IMR-90 (cell line): Measurements from ENCODE around the gene MPPED1. TPM values are rescaled to one million over a fixed set of nuclear protein-coding genes. Genes with fewer than 3 reads are reported as not detected.

ENCODE experiments used
- ATAC-seq: fragments of 200-7000 bp; cut with Tn5 transposase; 2 replicates; pipeline ENCODE4 v1.9.1; 2020; ENCODE audit warnings: low read depth, mild to moderate bottlenecking, moderate library complexity
- BruUV-seq: library from RNA; stranded (reverse); fragments of 400-500 nt; replicated peaks from 2 replicates; lab custom pipeline; 2021; lab: Mats Ljungman, UMichigan
- CTCF ChIA-PET: fragments of 300-600 bp; formaldehyde crosslinking; extraction: SDS; loops from one replicate; lab custom pipeline; 2021; ENCODE audit warnings: antibody characterized with exemption; lab: Yijun Ruan, JAX
- POLR2A ChIA-PET: fragments of 300-600 bp; sonication (Branson Sonifier 250); formaldehyde crosslinking; loops from one replicate; lab custom pipeline; 2022; ENCODE audit warnings: antibody characterized with exemption; ENCODE audit not compliant: unreplicated experiment; lab: Charles Lee
- DNase-seq: peaks from one replicate; pipeline ENCODE4 v3.0.0; 2013
- H2AFZ ChIP-seq: replicated peaks from 2 replicates; pipeline ENCODE3; 2013; ENCODE audit warnings: low read length, mild to moderate bottlenecking; ENCODE audit not compliant: poor library complexity
- H2AK5ac ChIP-seq: 2 replicates; pipeline ENCODE4 v1.6.1; 2013; ENCODE audit warnings: low read depth, low read length, inconsistent platforms
- H2AK9ac ChIP-seq: replicated peaks from 2 replicates; pipeline ENCODE3; 2013; ENCODE audit warnings: mild to moderate bottlenecking, low read depth, low read length, moderate library complexity; ENCODE audit not compliant: poor library complexity
- H2BK120ac ChIP-seq: 2 replicates; pipeline ENCODE4 v1.6.1; 2013; ENCODE audit warnings: low read depth, low read length, inconsistent platforms
- H2BK15ac ChIP-seq: 3 replicates; pipeline ENCODE4 v1.6.1; 2013; ENCODE audit warnings: low read depth, low read length, inconsistent platforms
- H2BK20ac ChIP-seq: 2 replicates; pipeline ENCODE4 v1.6.1; 2013; ENCODE audit warnings: low read depth, mild to moderate bottlenecking, inconsistent platforms, low read length, moderate library complexity
- H2BK5ac ChIP-seq: 2 replicates; pipeline ENCODE4 v1.6.1; 2013; ENCODE audit warnings: mild to moderate bottlenecking, low read depth, low read length, inconsistent platforms; ENCODE audit not compliant: poor library complexity, severe bottlenecking
- H3K14ac ChIP-seq: replicated peaks from 2 replicates; pipeline ENCODE4 v1.6.1; 2013; ENCODE audit warnings: low read depth, low read length, inconsistent platforms
- H3K18ac ChIP-seq: 2 replicates; pipeline ENCODE4 v1.6.1; 2013; ENCODE audit warnings: low read depth, low read length, control low read depth
- H3K23ac ChIP-seq: 2 replicates; pipeline ENCODE4 v1.6.1; 2013; ENCODE audit warnings: low read depth, low read length, inconsistent platforms
- H3K27ac ChIP-seq: 2 replicates; pipeline ENCODE4 v1.5.1; 2013; ENCODE audit warnings: mild to moderate bottlenecking, control low read depth, low read length; ENCODE audit not compliant: insufficient read depth
- H3K27me3 ChIP-seq: 2 replicates; pipeline ENCODE4 v1.6.1; 2013; ENCODE audit warnings: low read length; ENCODE audit not compliant: control insufficient read depth, insufficient read depth
- H3K36me3 ChIP-seq: 2 replicates; pipeline ENCODE4 v1.6.1; 2013; ENCODE audit warnings: low read length, mixed read lengths; ENCODE audit not compliant: control insufficient read depth, insufficient read depth
- H3K4ac ChIP-seq: 2 replicates; pipeline ENCODE4 v1.6.1; 2013; ENCODE audit warnings: low read depth, low read length, inconsistent platforms
- H3K4me1 ChIP-seq: 2 replicates; pipeline ENCODE4 v1.6.1; 2013; ENCODE audit warnings: low read length, mixed read lengths; ENCODE audit not compliant: control insufficient read depth, insufficient read depth
- H3K4me2 ChIP-seq: 2 replicates; pipeline ENCODE4 v1.6.1; 2013; ENCODE audit warnings: low read depth, mild to moderate bottlenecking, control low read depth, low read length, moderate library complexity
- H3K4me3 ChIP-seq: 2 replicates; pipeline ENCODE4 v1.5.1; 2013; ENCODE audit warnings: low read depth, mild to moderate bottlenecking, control low read depth, low read length, moderate library complexity; ENCODE audit not compliant: insufficient read depth
- H3K56ac ChIP-seq: 2 replicates; pipeline ENCODE4 v1.6.1; 2013; ENCODE audit warnings: low read length, inconsistent platforms; ENCODE audit not compliant: insufficient read depth; ENCODE audit errors: extremely low read depth
- H3K79me1 ChIP-seq, 2 experiments: 2 replicates each; pipeline ENCODE4 v1.6.1; 2013; ENCODE audit warnings: low read length in 2 of 2, inconsistent platforms in 1 of 2, low read depth in 1 of 2
- H3K9ac ChIP-seq: 2 replicates; pipeline ENCODE4 v1.6.1; 2013; ENCODE audit warnings: low read depth, low read length, control low read depth
- H3K9me1 ChIP-seq: 2 replicates; pipeline ENCODE4 v1.6.1; 2013; ENCODE audit warnings: low read length, inconsistent platforms; ENCODE audit not compliant: insufficient read depth
- H3K9me3 ChIP-seq: 2 replicates; pipeline ENCODE4 v1.6.1; 2013; ENCODE audit warnings: low read length; ENCODE audit not compliant: control insufficient read depth, insufficient read depth
- H4K20me1 ChIP-seq: 2 replicates; pipeline ENCODE4 v1.6.1; 2013; ENCODE audit warnings: low read length, inconsistent platforms; ENCODE audit not compliant: insufficient read depth
- H4K5ac ChIP-seq: 2 replicates; pipeline ENCODE4 v1.6.1; 2013; ENCODE audit warnings: mild to moderate bottlenecking, low read depth, low read length, control low read depth
- H4K8ac ChIP-seq, 2 experiments: 2 replicates each; pipeline ENCODE4 v1.6.1; 2013; ENCODE audit warnings: low read depth in 2 of 2, low read length in 2 of 2, control low read depth in 1 of 2, inconsistent platforms in 1 of 2
- H4K91ac ChIP-seq: 2 replicates; pipeline ENCODE4 v1.6.1; 2013; ENCODE audit warnings: low read depth, low read length, inconsistent platforms; ENCODE audit not compliant: insufficient read depth
- BHLHE40 ChIP-seq: fragments of 150-350 bp; IDR thresholded peaks from 2 replicates; pipeline ENCODE4 v1.6.1; 2016; ENCODE audit warnings: mild to moderate bottlenecking, low read depth, low read length
- CEBPB ChIP-seq: IDR thresholded peaks from 2 replicates; pipeline ENCODE4 v1.6.1; 2012; ENCODE audit warnings: low read depth, low read length, improper control_type of control experiment
- CHD1 ChIP-seq: IDR thresholded peaks from 2 replicates; pipeline ENCODE4 v1.6.1; 2012; ENCODE audit warnings: low read depth, low read length, improper control_type of control experiment
- CTCF ChIP-seq: conservative IDR thresholded peaks from 2 replicates; pipeline ENCODE4 v1.5.1; 2012; ENCODE audit warnings: mild to moderate bottlenecking, low read depth, low read length, improper control_type of control experiment
- ELK1 ChIP-seq: fragments of 150-350 bp; IDR thresholded peaks from 2 replicates; pipeline ENCODE4 v1.6.1; 2016; ENCODE audit warnings: low read depth, mild to moderate bottlenecking, low read length, moderate library complexity, borderline replicate concordance
- FOS ChIP-seq: fragments of 150-350 bp; IDR thresholded peaks from 2 replicates; pipeline ENCODE4 v1.6.1; 2016; ENCODE audit warnings: low read depth, low read length
- MAFK ChIP-seq: IDR thresholded peaks from 2 replicates; pipeline ENCODE4 v1.6.1; 2012; ENCODE audit warnings: low read depth, low read length, improper control_type of control experiment
- MAZ ChIP-seq: IDR thresholded peaks from 2 replicates; pipeline ENCODE4 v1.6.1; 2012; ENCODE audit warnings: low read depth, mild to moderate bottlenecking, low read length, improper control_type of control experiment, moderate library complexity, borderline replicate concordance
- MXI1 ChIP-seq: IDR thresholded peaks from 2 replicates; pipeline ENCODE4 v1.6.1; 2012; ENCODE audit warnings: low read depth, mild to moderate bottlenecking, low read length, moderate library complexity, borderline replicate concordance
- NFE2L2 ChIP-seq: fragments of 150-350 bp; IDR thresholded peaks from 2 replicates; pipeline ENCODE4 v1.6.1; 2016; ENCODE audit warnings: low read depth, mild to moderate bottlenecking, low read length
- POLR2A ChIP-seq: IDR thresholded peaks from 2 replicates; pipeline ENCODE4 v1.6.1; 2012; ENCODE audit warnings: mild to moderate bottlenecking, low read depth, low read length
- RAD21 ChIP-seq: IDR thresholded peaks from 2 replicates; pipeline ENCODE4 v1.6.1; 2012; ENCODE audit warnings: low read length, improper control_type of control experiment
- RCOR1 ChIP-seq: IDR thresholded peaks from 2 replicates; pipeline ENCODE4 v1.6.1; 2012; ENCODE audit warnings: mild to moderate bottlenecking, low read length, improper control_type of control experiment; ENCODE audit not compliant: insufficient replicate concordance
- RFX5 ChIP-seq: IDR thresholded peaks from 2 replicates; pipeline ENCODE4 v1.8.0; 2012; ENCODE audit warnings: low read depth, mild to moderate bottlenecking, low read length, moderate library complexity
- SMC3 ChIP-seq: fragments of 150-350 bp; IDR thresholded peaks from 2 replicates; pipeline ENCODE4 v1.6.1; 2016; ENCODE audit warnings: low read depth, mild to moderate bottlenecking, antibody characterized with exemption, low read length, moderate library complexity
- WGBS, 2 experiments: methylation state at CpG; one replicate each; pipeline versions ENCODE4 v1.1.5 to v1.1.7; 2013; ENCODE audit warnings: missing lambda C conversion rate in 2 of 2; ENCODE audit not compliant: insufficient read length in 1 of 2; ENCODE audit errors: extremely low coverage in 2 of 2; 5-methylcytosine and 5-hydroxymethylcytosine counted together
- dilution Hi-C: fragments of 300-500 bp; cut with HindIII; formaldehyde crosslinking; loops from one replicate; pipeline ENCODE4 v1.14.3; 2018; ENCODE audit warnings: low sequenced_read_pairs; ENCODE audit not compliant: unreplicated experiment
- in situ Hi-C: fragments of 300-500 bp; cut with MboI; formaldehyde crosslinking; loops from 3 replicates; pipeline ENCODE4 v1.14.3; 2019; ENCODE audit warnings: low sequenced_read_pairs, inconsistent platforms, mixed read lengths
- intact Hi-C: fragments of 100-400 bp; cut with micrococcal nuclease; formaldehyde crosslinking; loops from 2 replicates; pipeline ENCODE4 v1.10.0; 2022
- polyA plus RNA-seq, 3 experiments: library from polyadenylated mRNA; depleted of rRNA; stranded (reverse); fragments of >200 nt; gene quantifications; 2 replicates each; pipeline ENCODE4 v1.2.3, GENCODE V29; 2012; ENCODE audit warnings: low replicate concordance in 1 of 3
- total RNA-seq: library from RNA; depleted of rRNA; stranded (reverse); fragments of >200 nt; gene quantifications from 2 replicates; pipeline ENCODE4 v1.2.3, GENCODE V29; 2012
- TF ChIP-seq, protein P1 (sequence below): fragments of 150-350 bp; IDR thresholded peaks from 2 replicates; pipeline ENCODE4 v1.6.1; 2017; ENCODE audit warnings: mild to moderate bottlenecking, antibody characterized with exemption, low read length, low read depth

MPPED1 gene
- total and polyA plus RNA-seq, 2 of the 4 experiments (the other 2 are of a cell fraction), result not detected

- 76% methylated on average over 15 of the region's 31 CpGs; no CpG with 5 or more reads in 1 of the 2 experiments for WGBS, 2 experiments
- Histone ChIP-seq H3K4me1 (no peaks in the 10 kb centered on the region), H3K18ac (no peak overlapping the region), H3K4me3 (no peak overlapping the region), H3K9me1 (no peaks in the 10 kb centered on the region), H2BK5ac (no peak overlapping the region), H2BK120ac (no peak overlapping the region), H3K9ac (no peak overlapping the region), H3K79me1 (no peaks in the 10 kb centered on the region), H4K5ac (no peak overlapping the region), H3K27ac (no peak overlapping the region), H4K91ac (no peak overlapping the region), H3K23ac (no peak overlapping the region), H3K4ac (no peak overlapping the region), H4K8ac (no peak overlapping the region), H3K27me3 (no peaks in the 10 kb centered on the region), H3K9me3 (peaks cover 12% of the 10 kb centered on the region), H2AK5ac (no peak overlapping the region), H2AK9ac (no peak overlapping the region), H4K20me1 (no peaks in the 10 kb centered on the region), H3K56ac (no peak overlapping the region), H3K36me3 (no peaks in the 10 kb centered on the region), H2BK20ac (no peak overlapping the region), H2BK15ac (no peak overlapping the region), H3K4me2 (no peak overlapping the region), H3K14ac (no peak overlapping the region), H2AFZ (no peak overlapping the region)
- POLR2A ChIA-PET, result no interaction called here
- dilution Hi-C loops, result no loop called here
- DNase-seq (no peak), ATAC-seq (no peak)
- CTCF ChIA-PET, result no interaction called here
- intact Hi-C loops, result no loop called here
- in situ Hi-C loops, result no loop called here
- BruUV-seq, result no TSS peak
- TF ChIP-seq CEBPB (no peak), ELK1 (no peak), MXI1 (no peak), MAFK (no peak), CTCF (no peak), NFE2L2 (no peak), SMC3 (no peak), RCOR1 (no peak), RFX5 (no peak), CHD1 (no peak), BHLHE40 (no peak), POLR2A (no peak), FOS (no peak), RAD21 (no peak), MAZ (no peak)
- TF ChIP-seq, protein P1, sequence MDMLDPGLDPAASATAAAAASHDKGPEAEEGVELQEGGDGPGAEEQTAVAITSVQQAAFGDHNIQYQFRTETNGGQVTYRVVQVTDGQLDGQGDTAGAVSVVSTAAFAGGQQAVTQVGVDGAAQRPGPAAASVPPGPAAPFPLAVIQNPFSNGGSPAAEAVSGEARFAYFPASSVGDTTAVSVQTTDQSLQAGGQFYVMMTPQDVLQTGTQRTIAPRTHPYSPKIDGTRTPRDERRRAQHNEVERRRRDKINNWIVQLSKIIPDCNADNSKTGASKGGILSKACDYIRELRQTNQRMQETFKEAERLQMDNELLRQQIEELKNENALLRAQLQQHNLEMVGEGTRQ, result no peak
Observed at GRCh38 chr22:43514476-43515157, 102.8 kb downstream of the MPPED1 start.
